Raji (cell line): Measurements from ENCODE around the gene TNPO3.

Experiments
- POLR2A ChIP-seq: IDR thresholded peaks from 2 replicates; pipeline ENCODE4 v1.6.1; 2011; ENCODE audit warnings: low read depth, low read length, control low read depth; ENCODE audit not compliant: insufficient read depth

TNPO3 gene

GRCh38 chr7:129078455-129078854 is 23.5 kb upstream of the TNPO3 start:
- no peak for TF ChIP-seq POLR2A

GRCh38 chr7:129076886-129077285 is 22.0 kb upstream of the TNPO3 start:
- TF ChIP-seq POLR2A = no peak

DNA sequence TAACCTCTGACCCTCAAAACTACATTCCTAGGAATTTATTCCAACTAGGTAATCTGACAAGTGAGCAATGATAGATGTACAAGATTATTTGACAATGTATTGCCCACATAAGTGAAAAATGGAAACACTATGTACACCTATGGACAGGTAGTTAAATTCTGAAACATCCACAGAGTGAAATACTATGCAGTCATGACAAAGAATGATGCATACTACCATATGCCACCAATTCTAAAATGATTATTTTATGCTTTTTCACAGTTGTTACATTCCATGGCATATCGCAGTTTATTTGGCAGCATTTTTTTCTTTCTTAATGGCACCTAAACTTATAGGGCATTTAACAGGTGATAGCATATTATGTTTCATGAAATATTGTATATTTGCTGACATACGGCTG is 20.1 kb upstream of the TNPO3 start:
- no peak for TF ChIP-seq POLR2A

DNA sequence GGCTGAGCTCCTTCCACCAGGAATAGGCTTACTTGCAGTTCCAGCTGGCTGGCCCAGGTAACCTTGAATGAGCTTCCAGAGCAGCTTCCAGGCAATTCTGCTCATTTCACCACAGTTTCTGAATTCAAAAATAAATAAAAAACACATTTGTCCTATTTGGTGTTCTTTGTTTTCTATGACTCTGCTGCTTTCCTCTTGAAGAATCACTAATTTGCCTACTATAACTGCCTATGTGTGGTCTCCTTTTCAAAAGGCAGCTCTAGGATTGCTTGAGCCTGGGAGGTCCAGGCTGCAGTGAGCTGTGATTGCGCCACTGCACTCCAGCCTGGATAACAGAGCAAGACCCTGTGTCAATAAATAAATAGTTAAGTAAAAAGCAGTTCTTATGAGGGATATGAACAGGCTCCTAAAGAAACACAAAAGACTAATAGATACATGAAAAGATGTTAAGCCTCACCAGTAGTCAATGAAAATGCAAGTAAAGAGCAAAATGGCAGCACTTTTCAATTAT is 19.5 kb upstream of the TNPO3 start:
- TF ChIP-seq POLR2A = no peak

DNA sequence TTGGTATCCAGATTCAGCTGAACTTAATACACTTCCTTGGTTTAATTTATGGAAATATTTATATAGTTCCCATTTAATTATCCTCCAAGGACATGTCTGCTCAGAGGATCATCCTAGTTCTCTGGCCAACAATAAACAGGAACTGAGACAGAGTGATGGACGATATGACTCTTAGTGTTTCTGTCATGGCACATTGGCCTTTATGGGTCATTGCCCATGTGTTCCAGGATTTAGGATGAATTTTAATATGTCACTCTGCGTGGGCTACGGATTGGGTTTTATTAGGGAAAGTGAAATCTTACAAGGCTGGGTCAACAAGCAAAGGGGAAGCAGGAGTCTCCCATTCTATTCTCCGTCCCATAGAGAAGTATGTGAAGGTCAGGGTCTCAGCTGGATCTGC is 18.8 kb upstream of the TNPO3 start:
- TF ChIP-seq POLR2A = no peak

DNA sequence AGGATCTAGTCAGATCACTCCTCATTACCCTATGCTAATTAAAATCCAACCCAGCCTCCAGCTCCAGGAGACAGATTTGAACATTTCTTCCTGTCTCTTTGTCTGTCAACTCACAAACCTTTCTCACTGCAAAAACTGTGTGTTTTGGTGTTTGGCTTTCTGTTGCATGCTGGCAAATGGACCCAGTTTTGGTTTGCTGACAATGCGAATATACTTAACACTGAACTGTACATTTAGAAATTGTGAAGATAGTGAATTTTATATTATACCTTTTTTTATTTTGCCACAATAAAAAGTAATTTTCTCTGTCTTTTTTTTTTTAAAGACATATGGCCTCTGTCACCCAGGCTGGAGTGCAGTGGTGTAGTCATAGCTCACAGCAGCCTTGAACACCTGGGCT is 18.3 kb upstream of the TNPO3 start:
- no peak for TF ChIP-seq POLR2A

DNA sequence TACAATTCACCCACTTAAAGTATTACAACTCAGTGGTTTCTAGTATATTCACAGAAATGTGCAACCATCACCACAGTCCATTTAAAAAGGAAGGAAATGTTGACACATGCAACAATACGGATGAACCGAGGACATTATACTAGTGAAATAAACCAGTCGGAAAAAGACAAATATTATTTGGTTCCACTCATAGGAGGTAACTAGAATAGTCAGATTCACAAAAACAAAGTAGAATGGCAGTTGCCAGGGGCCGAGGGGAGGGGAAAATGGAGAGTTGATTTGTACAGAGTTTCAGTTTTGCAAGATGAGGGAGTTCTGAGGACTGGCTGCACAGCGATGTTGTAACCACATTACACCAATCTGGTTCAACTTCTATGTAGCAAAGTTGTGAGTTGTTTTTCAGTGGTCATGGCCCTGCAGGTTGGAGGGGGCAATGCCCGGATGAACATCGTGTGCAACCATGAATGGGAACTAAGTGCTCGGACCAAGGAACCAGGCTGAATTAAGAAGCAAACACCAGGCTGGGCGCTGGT is 17.6 kb upstream of the TNPO3 start:
- TF ChIP-seq POLR2A = no peak

DNA sequence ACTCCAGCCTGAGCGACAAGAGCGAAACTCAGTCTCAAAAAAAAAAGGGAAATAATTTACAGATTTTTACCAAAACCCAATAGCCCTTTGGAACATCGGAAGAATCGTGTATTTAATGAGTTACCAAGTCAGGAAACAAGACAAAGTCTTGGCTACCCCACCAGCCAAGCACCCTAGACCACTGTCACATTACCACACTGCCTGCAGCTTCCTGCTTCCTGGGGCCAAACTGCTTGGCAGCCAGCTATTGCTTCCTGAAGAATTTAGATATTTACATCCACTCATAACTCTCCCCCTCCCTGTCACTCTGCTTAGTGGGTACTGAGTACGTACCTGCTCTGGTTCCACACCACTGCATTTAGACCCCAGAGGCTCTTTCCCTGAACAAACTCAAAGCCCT is 14.1 kb upstream of the TNPO3 start:
- TF ChIP-seq POLR2A = no peak

DNA sequence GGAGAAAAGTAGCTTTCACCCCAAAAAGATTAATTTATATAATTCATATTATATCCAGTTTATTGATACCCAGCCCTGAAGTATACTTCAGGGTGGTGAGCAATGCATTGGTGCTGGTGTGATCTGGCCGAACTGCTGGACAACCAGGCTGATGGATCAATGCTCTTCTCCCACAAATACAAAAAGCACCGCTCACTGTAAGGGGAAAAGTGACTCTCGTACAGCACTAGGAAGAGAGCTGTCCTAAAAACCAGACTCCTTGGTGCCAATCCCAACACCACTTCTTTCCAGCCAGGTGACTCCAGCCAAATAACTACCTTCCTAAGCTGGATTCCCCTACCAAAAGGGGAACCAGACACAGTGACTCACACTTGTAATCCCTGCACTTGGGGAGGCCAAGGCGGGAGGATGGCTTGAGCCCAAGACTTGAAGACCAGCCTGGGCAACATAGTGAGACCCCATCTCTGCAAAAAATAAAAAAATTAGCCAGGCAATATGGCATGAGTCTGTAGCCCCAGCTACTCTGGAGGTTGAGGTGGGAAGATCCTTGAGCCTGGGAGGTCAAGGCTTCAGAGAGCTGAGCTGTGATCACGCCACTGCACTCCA is 13.1 kb upstream of the TNPO3 start:
- TF ChIP-seq POLR2A = no peak

DNA sequence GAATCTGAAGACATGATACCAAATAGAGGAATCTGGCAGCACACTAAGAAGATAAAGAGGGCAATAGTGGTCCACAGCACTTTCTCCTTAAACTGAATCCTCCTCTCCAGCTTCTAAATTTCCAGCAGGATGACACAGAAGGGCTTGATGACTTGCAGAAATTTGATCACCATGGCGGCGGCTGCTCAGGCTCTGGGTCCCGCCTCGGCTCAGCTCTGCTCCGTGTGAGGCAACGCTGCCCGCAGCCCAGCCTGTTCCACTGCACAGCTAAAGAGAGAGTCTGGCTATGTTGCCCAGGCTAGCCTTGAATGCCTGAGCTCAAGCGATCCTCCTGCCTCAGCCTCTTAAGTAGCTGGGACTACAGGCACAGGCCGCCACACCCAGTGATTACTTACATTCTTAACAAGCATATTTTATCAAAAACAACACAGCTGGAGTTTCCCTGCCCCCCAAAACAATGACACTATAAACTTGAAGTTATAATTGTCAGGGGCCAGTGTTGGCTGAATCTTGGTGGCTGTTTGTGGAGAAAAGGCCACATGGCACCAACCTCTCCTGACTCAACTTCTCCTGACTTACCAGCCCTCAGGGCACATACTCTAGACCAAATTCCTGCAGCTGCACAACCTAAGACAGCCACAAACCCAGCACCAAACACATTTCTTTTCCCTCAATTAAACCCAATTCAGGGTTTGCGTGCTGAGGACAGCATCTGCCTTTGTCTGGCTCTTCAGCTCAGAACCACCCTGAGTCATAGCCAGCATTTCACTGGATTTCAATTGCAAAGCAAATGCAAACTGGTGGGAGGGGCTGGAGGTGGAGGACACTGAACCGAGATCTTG is 11.6 kb upstream of the TNPO3 start:
- no peak for TF ChIP-seq POLR2A

GRCh38 chr7:129055861-129056464 is 1.1 kb upstream of the TNPO3 start:
- TF ChIP-seq POLR2A = no peak

DNA sequence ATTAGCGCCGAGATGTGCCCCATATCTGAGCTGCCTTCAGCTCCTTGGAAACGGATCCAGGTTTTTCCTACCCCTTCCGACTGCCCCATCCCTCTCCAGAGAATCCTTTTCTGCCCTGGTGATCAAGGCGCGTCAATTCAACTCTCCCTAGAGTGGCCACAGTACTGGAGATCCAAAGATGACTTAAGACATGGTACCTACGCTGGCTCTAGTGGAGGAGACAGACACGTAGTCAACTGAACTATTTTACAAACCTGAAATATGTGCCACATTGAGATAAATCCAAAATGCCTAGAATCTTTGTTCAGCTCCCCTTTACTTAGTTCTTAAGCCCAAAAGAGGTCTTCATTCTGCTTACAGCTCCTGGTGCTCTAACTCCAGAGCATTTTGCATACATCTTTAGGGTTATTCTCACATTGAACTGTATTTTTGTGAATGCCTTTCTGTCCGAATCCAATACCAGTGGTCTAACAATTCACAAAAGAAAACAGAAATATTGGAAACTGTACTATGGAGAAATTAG is 444 bp upstream of the TNPO3 start:
- TF ChIP-seq POLR2A = peak; percentile 25; the same call in 1 of the 2 replicates

GRCh38 chr7:129053938-129054437 is 923 bp downstream of the TNPO3 start:
- no peak for TF ChIP-seq POLR2A

- no peak for TF ChIP-seq POLR2A
Measured at GRCh38 chr7:129052441-129052840, 2.5 kb downstream of the TNPO3 start.

GRCh38 chr7:129047761-129048160 is 7.2 kb downstream of the TNPO3 start:
- no peak for TF ChIP-seq POLR2A
